Stimulated activated CD4-positive, alpha-beta T cell treated with anti-CD3 and anti-CD28 coated beads, Interleukin-4, amount 100 ng/mL, for 4 hours (primary cell): ENCODE results near the gene IGIP.
A peak's percentile ranks its signal among the peaks of the same experiment; 100 is the strongest.

Experiments used
- DNase-seq, 2 experiments: peaks; one replicate each; pipeline ENCODE4 v3.0.0-alpha.2; 2020

IGIP gene

DNA sequence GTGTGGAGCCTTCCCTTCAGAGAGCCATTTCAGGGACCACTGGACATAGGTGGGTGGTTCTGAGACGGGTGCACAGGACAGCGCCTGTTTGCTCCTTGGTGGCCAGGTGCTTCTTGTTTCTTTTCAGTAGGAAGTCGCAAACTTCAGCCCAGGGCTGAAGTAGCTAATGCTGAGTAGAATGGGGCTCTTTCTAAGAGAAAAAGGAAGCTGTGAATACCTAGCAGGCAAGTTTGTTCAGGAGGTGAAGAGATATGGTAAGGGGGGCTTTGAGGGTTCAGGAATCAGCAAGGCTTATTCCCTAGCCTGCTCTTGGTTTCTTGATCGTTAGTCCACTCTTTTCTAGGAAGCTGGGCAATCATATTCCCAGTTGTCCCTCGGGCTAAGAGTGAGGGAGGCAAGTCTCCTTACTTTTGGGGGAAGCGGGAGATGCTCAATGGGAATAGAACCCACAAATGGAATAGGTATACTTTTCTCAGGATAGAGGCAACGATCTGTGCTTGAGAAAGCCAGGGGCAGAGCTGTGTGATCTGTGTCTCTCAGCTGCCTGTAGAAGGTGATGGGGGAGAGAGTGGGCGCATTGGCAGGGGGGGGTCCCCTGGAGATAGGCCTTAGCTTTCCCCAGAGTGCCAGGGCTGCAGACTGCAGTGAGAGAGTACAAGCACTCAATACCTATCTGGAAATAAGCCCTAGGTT, 13.7 kb upstream of the IGIP start:
- no peak for DNase-seq

DNA sequence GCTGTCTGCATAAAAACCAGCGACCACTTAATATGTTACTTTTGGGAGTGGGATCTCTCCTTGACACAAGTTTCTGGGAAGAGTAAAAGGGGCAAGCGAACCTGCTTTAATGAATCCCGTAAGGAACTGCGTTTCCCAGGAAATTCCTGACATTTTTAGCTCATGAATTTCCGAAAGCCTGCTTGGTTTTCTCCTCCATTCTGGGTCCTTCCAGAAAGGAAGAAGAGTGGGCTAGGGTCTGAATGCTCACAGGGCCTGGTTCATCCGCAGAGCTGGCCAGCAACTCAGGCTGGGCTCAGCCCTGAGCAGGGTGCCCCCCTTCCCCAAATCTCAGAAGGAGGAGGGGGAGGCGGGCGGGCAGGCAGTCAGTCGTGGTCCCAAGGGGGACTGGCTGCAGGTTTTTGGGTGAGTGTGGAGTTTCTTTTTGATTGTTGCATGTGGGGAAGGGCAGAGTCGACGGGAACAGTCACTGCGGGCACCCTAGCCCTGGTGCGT, 13.0 kb upstream of the IGIP start:
- DNase-seq: no peak

DNA sequence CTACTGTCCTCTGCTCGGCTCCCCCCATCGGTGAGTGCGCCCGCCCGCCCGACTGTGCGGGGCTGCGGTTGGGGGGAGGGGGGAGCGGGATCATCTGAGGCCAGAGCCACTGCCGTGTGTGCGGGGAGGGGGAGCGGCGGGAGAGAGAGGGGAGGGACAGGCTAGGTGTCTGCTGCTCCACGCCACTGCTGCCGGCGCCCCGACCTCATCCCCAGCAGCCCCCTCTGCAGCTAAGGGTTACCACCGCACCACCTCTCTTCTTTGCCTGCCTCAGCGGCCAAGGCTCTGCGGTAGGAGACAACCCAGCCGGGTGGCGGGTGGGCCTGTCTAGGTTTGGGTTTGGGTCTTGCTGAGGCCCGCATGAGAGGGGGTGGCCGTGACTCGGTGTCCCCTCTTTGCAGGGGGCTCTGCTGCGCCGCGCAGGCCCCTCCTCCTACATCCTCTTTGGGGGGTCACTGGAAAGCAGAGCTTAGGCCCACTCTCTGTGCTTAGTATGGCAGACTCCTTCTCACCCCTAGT, 12.5 kb upstream of the IGIP start:
- DNase-seq: peak; percentile 3 to 7

DNA sequence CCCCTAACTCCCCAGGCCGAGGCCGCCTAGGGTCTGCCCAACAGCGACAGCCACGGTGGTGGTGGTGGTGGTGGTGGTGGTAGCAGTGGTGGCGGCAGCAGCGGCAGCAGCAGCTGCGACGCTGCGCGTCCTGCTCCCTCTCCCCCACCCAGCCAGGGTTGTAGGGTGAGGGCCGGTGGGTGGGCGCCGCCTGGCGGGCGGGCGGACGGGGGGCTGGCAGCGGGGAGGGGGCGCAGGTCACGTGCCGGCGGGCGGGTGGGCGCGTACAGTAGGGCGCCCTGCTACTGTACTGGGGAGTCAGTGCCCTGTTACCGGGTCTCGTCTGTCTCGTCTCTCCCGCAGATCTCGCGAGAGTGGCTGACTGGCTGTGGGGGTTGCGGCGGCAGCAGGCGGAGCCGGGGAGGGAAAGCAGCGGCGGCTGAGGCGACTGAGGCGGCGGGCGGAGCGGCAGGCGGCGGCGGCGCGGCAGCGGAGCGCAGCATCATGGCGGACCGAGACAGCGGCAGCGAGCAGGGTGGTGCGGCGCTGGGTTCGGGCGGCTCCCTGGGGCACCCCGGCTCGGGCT, 12.0 kb upstream of the IGIP start, which contains the start of gene PURA:
PURA (plus strand) TSS at position 411 of the 565 bp plus-strand sequence; CDS start at position 484, 73 bp downstream.
- peak; percentile 93 to 96 for DNase-seq

DNA sequence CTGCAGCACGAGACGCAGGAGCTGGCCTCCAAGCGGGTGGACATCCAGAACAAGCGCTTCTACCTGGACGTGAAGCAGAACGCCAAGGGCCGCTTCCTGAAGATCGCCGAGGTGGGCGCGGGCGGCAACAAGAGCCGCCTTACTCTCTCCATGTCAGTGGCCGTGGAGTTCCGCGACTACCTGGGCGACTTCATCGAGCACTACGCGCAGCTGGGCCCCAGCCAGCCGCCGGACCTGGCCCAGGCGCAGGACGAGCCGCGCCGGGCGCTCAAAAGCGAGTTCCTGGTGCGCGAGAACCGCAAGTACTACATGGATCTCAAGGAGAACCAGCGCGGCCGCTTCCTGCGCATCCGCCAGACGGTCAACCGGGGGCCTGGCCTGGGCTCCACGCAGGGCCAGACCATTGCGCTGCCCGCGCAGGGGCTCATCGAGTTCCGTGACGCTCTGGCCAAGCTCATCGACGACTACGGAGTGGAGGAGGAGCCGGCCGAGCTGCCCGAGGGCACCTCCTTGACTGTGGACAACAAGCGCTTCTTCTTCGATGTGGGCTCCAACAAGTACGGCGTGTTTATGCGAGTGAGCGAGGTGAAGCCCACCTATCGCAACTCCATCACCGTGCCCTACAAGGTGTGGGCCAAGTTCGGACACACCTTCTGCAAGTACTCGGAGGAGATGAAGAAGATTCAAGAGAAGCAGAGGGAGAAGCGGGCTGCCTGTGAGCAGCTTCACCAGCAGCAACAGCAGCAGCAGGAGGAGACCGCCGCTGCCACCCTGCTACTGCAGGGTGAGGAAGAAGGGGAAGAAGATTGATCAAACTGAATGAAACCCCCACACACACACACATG, 11.2 kb upstream of the IGIP start:
- DNase-seq: peak; percentile 14 to 18

DNA sequence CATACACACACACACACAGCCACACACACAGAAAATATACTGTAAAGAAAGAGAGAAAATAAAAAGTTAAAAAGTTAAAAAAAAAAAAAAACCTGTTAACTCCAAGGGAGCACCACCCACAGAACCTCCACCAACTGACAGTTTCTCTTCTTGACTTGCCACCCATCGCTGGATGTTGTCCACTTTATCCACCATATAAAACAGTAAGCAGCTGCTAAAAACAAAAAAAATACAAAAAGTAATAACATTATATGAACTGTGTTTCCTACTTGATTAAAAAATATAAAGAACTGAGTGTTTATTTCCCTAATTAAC, 10.6 kb upstream of the IGIP start:
- no peak for DNase-seq

DNA sequence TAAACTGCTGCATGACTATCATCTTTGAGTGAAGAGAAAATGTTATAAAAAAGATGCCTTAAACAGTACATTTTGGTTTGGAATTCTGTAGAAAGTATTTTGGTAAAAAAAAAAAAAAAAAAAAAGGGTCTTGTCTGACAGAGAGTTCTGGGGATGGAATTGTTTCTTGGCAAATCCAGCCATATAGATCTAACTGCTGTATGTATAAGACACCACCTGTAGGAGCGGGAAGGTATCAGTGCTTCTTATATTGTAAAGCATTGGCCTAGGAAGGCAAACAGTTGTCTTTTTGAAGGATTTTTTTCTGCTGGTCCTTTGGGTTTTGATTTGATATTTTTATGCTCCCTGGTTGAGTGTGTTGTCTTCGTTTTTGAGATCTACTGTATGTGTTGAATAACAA, 9.0 kb upstream of the IGIP start:
- DNase-seq: no peak

DNA sequence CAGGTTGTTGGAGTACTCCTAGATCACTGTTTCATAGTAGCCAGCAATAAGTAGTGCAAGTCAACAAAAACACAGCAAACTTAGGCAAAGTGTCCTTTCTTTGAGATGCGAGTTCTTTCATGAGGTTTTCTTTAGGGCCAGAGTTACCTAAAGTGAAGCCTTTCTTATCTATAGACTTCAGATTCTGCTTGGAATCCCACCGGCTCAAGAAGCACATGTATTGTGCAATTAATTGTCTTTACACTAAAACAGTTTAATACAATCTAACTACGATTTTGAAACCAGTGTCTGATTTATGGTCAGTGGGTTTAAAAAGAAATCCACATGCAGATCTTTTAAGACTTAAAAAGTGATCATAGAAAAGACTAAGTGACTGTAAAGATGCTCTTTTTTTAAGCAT, 8.2 kb upstream of the IGIP start:
- no peak for DNase-seq

DNA sequence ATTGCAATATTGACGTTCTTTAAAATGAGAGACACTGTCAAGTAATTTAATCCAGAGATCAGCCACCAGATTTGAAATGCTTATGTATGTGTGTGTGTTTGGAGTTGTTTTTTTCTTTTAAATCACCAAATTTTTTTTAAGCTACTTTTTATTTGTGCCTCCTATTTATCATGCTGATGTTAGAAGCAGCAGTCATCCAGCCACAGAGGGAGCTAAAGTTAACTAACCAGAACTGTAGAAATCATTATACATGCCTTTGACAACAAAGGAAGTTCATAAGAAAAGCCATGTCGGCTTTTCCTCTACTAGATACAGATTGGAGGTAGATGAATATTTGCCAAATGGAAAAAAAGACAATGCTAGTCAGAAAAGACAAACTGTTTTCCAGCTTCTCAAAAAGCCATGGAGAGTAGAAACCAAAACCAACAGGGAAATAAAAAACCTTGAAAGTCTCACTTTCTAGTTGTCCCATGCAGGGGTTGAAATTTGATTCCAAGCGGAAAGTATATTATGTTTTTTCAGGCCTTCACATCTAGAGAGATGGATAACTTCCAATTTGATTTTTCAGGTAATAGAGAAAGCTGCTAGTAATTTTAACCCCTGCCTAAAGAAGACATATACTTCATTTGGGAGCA, 7.3 kb upstream of the IGIP start:
- DNase-seq: no peak

DNA sequence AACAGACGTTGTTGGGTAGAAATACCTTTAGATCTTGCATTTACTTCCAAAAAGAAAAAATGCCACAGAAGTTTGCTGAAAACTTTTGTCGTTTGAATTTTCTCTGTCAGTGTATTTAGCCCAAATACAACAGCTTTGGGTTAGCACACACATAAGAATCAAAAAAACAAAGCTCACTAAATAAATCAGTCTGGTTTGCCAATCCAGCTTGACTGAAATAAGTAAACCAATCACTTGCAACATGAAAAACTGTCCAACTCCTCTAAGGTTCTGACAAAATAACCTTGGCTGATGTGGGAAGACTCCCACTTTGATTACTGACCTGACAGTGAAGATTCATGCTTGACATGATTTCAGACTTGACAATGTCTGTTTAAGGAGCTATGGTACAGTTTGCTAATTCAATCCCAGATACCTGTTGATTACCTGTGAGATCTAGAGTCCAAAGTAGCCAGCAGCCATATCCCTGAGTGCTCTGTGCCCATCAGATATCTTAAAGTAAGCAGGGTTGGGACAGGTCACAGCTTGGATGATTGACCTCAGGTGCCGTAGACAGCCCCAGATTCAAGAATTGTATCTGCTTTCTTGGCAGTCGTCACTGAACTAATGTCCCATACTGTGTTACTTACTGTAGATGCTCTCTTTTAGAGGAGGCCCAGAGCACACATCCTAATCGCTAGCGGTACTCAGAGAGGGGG, 727 bp downstream of the IGIP start:
- DNase-seq: no peak

DNA sequence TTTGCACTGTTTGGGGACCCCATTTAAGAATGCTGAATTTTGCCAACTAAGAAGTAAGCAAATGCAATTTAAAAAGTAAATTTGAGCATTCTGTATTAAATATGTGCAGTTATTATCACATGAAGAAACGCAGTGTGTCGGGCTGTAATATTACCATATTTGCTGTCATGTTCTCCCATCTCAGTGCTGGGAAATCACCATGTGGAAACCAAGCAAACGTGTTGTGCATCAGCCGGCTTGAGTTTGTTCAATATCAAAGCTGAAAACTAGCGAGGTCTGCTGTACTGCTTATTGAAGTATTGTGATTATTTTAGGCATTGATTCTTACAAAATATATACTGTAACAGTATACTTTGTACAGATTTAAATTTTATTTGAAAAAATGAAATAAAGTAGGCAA, 2.6 kb downstream of the IGIP start:
- no peak for DNase-seq

DNA sequence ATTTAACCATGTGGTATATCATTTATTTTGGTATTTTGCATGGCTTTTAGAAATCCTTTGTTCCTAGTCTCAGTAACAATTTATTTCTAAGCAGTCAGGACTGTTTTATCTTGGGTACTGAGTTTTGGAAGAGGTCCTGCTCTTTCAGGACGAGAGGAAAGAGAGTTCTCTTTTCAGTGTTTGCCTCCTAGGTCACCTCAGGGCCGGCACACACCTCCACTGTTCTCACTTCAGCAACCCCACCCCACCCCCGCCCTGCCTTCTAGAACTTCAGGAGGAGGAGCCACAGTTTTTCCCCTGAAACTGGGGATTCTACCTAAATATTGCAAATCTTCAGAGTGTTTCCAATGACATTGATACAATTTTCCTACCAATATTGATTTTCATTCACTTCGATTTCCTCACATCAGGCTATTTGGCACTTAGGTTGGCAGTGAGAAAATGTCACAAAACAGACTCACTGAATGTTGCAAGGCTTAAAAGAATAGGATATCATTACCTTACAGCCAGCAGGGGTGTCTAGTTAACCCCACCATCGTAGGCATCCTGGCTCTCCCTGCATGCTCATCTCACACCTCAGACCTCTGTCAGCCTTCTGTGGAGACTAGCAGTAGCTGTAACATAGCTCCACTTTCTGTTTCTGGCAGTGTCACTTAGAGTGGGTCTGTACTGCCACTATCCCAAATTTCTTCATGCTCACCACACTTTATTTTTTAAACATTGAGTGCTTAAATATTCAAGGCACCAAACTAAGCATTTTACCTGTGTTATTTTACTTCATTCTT, 5.4 kb downstream of the IGIP start:
- no peak for DNase-seq

DNA sequence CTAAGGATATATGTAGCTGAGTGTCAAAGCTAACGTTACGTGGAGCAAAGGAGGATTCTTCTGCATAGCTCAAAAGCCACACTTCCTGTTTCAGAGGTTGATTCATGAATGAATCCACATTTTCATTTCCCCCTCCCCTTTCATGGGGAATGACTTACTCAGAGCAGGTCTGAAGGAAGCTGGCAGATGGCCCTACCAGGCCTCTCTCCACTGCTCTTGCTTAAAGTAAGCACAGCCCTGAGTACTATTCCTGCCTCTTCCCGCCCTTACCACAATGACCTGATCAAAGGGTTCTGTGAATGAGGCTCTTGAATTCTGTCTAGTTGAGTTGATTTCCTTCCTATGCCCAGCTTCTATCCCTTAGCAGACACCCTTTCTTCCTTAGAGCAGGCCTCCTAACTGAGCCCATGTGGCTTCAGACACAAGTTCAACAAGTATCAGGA, 6.3 kb downstream of the IGIP start:
- DNase-seq: peak in 1 of 2 experiments; percentile 9

DNA sequence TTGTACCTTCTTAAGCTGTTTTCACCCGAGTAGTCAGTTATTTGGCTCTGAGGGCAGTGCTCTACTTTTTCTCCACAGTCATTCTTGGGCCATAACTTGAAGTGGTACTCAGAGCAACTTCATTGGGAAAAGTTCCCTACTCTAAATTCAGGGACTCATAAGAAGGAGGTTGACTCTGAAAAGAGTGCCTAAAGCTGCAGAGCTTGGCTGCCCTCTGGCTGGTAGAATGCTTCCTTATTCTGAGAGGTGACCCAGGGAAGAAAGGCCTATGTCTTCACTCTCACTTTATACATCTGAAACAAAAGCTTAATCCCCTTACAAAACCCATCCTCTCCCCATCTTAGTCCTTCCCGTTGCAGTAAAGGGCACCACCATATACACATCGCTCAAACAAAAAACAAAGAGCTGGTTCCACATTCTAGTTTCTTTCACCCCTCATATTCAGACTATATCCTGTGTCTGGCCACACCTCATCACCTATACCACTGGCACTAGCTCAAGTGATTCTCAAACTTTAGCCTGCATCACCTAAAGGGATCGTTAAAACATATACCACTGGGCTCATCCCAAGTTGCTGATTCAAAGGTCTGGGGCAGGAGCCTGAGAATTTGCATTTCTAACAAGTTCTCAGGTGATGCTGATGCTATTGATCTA, 7.9 kb downstream of the IGIP start:
- DNase-seq: no peak

DNA sequence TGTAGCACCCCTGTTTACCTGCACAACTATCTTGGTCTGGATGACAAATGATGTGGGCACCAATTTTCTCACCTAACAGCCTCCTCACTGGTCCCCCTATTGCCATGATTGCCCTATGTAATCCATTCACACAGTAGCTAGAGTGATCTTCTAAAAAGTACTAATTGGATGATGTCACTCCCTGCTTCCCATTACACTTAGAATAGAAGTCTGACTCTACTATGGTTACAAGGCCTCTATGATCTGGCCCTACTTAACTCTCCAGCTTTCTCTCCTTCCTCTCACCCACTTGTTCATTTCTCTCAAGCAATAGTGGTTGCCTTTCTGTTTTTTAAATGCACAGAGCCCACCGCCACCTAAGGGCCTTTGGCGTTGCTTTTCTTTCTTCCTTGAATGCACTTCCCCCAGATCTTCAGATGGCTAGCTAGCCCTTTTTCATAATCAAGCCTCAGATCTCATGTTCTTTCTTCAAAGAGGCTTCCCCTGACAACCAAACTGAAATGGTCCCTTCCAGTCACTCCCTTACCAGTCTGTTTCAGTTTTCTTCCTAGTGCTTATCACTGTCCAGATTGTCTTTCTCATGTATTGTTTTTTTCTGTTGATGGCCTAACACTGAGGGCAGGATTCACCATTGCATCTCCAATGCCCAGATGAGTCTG, 8.7 kb downstream of the IGIP start:
- DNase-seq: no peak

DNA sequence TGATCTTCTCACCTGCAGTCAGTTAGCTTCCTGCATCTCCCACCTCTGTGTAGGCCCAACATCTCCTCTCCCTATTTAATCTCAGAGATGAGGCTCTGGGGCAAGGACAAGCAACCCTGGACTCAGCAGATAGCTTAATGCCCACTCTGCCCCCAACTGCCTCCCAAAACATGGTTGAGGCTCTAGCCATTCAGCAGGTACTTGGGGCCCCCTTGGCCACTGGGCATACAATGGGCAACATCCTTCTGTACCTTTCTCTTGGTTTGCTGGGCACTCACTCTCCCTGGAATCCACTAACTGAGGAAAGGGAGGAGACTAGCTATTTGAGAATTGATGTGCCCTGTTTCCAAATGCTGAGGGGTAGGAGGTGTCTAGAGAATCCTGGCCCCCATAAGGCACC, 9.4 kb downstream of the IGIP start:
- DNase-seq: no peak

DNA sequence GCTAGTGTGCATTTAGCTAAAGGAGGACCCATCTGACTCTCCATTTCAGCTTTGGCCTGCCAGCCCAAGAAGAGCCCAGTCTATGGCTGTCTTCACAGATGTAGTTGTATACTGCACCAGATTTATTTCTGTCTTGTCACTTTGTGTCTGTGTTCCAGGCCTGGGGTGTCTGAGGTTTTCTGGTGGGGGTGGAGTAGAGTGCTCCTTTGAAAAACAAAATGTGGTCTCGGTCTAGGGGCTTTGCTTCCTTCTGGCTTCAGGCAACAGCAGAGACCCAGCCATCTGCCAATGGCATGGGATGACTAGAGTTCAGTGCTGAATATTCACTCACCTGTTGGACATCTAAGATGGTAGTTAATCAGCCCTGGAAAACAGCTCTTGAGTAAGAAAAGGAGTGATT, 10.9 kb downstream of the IGIP start:
- no peak for DNase-seq

DNA sequence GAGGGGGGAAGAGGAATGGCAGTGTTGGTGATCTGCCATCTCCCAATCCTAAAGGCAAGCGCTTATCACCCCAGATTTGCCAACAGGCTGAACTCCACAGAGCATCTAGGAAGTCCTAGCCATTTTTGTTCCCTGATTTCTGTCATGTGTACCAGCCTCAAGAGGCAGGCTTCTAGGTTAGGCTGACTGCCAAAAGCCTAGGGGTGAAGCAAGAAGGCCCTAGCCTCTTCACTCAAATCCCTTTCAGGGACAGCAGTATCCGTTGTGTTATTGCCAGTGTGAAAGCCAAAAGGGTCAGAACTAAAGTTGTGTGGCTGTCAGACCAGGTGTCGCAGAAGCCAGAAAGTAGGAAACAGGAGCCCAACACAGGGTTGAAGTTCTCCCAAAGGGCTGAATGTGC, 14.7 kb downstream of the IGIP start:
- no peak for DNase-seq

DNA sequence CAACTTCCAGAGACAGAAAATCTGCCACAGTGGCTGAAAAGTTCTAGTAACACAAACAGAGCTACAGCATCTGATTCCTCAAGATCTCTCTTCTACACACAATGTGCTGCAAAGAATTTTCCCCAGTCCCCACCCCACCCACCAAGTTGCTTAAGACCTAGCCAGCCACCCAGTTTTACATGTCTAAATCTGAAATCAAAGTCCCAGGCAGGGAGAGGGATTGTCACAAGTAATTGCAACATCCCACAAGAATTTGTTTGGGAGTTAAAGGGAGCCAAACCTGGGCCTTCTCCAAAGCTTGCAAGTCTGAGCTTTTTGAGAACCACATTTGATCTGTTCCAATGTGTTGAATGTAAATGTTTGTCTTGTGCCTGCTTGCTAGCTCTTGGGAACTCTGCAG, 15.5 kb downstream of the IGIP start:
- DNase-seq: no peak

DNA sequence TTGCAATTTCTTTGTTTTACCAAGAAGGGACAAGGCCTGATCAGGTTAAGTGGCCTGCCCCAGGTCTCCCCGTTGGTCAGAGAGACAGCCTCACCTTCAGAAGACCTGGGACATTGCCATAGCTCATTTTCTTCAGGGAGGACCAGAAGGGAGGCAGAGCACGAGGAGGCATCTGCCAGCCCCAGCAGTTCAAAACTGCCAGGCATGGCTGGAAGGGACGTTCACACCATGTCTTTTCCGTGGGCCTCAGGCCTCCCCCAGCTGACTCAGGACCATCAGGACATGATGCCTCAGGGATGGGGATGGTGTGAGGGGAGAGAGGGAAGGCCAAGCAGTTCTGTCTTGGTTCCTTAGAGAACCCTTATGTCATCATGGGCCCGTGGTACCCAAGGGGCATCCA, 16.5 kb downstream of the IGIP start:
- no peak for DNase-seq

DNA sequence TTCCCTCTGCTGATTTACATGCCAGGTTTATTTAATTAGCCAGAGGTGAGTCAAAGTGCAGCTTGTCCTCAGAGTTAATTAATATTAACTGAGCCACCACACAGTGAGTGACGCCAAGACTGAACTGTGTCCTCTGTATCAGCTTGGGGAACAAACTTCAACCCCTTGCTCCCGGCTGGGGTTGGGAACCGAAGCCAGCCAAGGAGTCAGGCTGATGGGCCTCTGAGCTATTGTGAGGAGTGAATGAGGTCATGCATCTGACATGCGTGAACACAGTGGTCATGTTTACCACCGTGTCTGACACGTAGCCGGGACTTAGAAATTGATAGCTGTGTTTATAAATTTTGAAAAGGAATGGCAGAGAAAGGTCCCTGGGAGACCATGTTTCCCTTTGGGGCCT, 17.1 kb downstream of the IGIP start:
- DNase-seq: no peak
